ENCODE measurements around the gene CHRDL1.
A peak's percentile ranks its signal among the peaks of the same experiment; 100 is the strongest.
"Not testable (repeated sequence)": the region's sequence is repeated elsewhere in the genome, so short reads cannot be mapped to it uniquely, and the experiment has no call there.

The CHRDL1 gene

DNA sequence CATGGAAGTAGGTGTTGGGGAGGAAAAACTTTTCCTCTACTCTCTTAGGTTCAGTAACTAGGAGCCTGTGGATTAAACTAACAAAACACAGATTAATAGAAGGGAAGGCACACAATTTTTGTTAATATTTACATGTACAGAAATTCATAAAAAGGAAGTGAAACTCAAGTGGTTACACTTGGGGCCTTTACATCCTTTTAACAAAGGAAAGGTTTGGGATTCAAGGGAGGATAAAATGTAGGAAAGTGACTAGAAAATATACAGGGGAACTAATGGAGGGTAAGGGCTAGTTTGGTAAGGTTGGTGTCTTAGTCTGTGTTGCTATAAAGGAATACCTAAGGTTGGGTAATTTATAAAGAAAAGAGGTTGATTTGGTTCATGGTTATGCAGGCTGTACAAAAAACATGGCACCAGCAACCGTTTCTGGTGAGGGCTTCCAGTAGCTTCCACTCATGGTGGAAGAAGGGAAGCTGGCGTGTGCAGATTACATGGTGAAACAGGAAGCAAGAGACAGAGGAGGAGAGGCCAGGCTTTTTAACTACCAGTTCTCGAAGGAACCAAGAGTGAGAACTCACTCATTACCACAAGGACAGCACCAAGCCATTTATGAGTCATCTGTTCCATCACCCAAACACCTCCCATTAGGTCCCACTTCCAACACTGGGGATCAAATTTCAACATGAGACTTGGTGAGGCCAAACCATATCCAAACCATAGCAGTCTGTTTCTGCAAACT is 124.4 kb downstream of the CHRDL1 start:
- Histone ChIP-seq H3K4me3 (ENCODE audit: control insufficient read depth in 1 of 7, extremely low read depth in 1 of 7, insufficient read depth in 4 of 7, low read depth in 2 of 7, low read length in 6 of 7) (no peak overlapping the region), H3K27ac (ENCODE audit: insufficient read depth in 1 of 2, low read depth in 1 of 2, low read length in 2 of 2, poor library complexity in 1 of 2, severe bottlenecking in 2 of 2) (no peak overlapping the region), H3K27me3 (replicated peaks in 2 of 5; ENCODE audit: control insufficient read depth in 4 of 5, insufficient read depth in 5 of 5, low read length in 4 of 5) (no peaks in the 10 kb centered on the region), H3K36me3 (ENCODE audit: control insufficient read depth in 4 of 4, insufficient read depth in 4 of 4, low read length in 3 of 4) (peaks cover 0 to 2% (median 0%) of the 10 kb centered on the region in 4 experiments), H3K4me1 (ENCODE audit: control extremely low read depth in 1 of 4, control insufficient read depth in 4 of 4, insufficient read depth in 4 of 4, low read length in 3 of 4) (no peaks in the 10 kb centered on the region), H3K9me3 (ENCODE audit: control extremely low read depth in 1 of 5, control insufficient read depth in 4 of 5, insufficient read depth in 2 of 5, low read depth in 1 of 5, low read length in 4 of 5) (no peaks in the 10 kb centered on the region)
- POLR2A ChIA-PET, result no interaction called here
- WGBS (ENCODE audit: insufficient coverage), result 83% methylated on average over 1 of the region's 3 CpGs
- CTCF ChIA-PET, result no interaction called here
- peak in 2 of 3 donors; percentile 2 to 15 for DNase-seq

DNA sequence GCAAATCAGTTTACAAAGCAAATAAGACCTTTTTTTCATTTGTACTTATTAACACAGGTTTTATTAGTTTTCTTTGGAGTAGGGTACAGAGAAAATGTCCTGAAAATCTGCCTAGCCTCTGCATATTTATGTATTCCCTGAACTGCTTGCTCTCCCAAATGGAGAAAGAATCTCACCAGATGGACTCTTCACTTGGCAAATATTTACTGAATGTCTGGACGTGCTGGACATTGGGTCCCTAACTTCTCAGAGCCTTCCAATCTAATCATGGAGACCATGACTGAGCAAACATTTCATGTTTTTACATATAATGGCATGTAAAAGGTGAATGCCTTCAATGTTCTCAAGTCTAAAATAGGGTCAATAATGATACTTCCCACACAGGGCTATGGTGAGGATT is 126.0 kb downstream of the CHRDL1 start:
- ChIA-PET CTCF (no interaction called here), POLR2A (no interaction called here)
- WGBS (ENCODE audit: insufficient coverage), result no CpG with 5 or more reads among the region's 1 CpG
- Histone ChIP-seq H3K36me3 (ENCODE audit: control insufficient read depth in 4 of 4, insufficient read depth in 4 of 4, low read length in 3 of 4) (no peaks in the 10 kb centered on the region), H3K27me3 (replicated peaks in 2 of 5; ENCODE audit: control insufficient read depth in 4 of 5, insufficient read depth in 5 of 5, low read length in 4 of 5) (no peaks in the 10 kb centered on the region), H3K27ac (ENCODE audit: insufficient read depth in 1 of 2, low read depth in 1 of 2, low read length in 2 of 2, poor library complexity in 1 of 2, severe bottlenecking in 2 of 2) (no peak overlapping the region), H3K9me3 (ENCODE audit: control extremely low read depth in 1 of 5, control insufficient read depth in 4 of 5, insufficient read depth in 2 of 5, low read depth in 1 of 5, low read length in 4 of 5) (no peaks in the 10 kb centered on the region), H3K4me1 (ENCODE audit: control extremely low read depth in 1 of 4, control insufficient read depth in 4 of 4, insufficient read depth in 4 of 4, low read length in 3 of 4) (no peaks in the 10 kb centered on the region), H3K4me3 (ENCODE audit: control insufficient read depth in 1 of 7, extremely low read depth in 1 of 7, insufficient read depth in 4 of 7, low read depth in 2 of 7, low read length in 6 of 7) (no peak overlapping the region)
- no peak for DNase-seq

DNA sequence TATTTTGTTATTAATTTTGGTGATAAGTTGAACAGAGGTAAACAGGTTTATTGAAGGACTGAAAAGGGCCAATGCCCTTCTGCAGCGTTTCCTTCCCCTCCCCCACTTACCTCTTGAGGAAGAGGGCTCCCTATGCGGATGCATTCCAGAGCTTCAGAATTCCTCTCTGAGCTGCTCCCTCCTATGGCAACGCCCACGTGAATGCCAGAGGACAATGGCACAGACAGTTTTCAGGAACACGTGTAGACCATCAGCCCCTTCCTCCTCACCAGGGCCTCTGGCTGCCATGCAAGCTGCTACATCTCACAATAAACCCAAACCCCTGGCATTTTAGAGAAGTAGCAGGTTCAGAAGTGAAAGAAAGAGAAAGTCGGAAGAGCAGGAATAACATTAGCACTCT is 127.9 kb downstream of the CHRDL1 start:
- H3K27me3 ChIP-seq (replicated peaks in 2 of 5; ENCODE audit: control insufficient read depth in 4 of 5, insufficient read depth in 5 of 5, low read length in 4 of 5), result no peaks in the 10 kb centered on the region
- no peak overlapping the region for H3K27ac ChIP-seq (ENCODE audit: insufficient read depth in 1 of 2, low read depth in 1 of 2, low read length in 2 of 2, poor library complexity in 1 of 2, severe bottlenecking in 2 of 2)
- no peaks in the 10 kb centered on the region for H3K36me3 ChIP-seq (ENCODE audit: control insufficient read depth in 4 of 4, insufficient read depth in 4 of 4, low read length in 3 of 4)
- CTCF ChIA-PET, result no interaction called here
- DNase-seq, result no peak
- WGBS (ENCODE audit: insufficient coverage), result 46% methylated on average over 3 of the region's 6 CpGs
- H3K9me3 ChIP-seq (ENCODE audit: control extremely low read depth in 1 of 5, control insufficient read depth in 4 of 5, insufficient read depth in 2 of 5, low read depth in 1 of 5, low read length in 4 of 5), result no peaks in the 10 kb centered on the region
- no peaks in the 10 kb centered on the region for H3K4me1 ChIP-seq (ENCODE audit: control extremely low read depth in 1 of 4, control insufficient read depth in 4 of 4, insufficient read depth in 4 of 4, low read length in 3 of 4)
- POLR2A ChIA-PET, result no interaction called here
- H3K4me3 ChIP-seq (ENCODE audit: control insufficient read depth in 1 of 7, extremely low read depth in 1 of 7, insufficient read depth in 4 of 7, low read depth in 2 of 7, low read length in 6 of 7), result no peak overlapping the region

DNA sequence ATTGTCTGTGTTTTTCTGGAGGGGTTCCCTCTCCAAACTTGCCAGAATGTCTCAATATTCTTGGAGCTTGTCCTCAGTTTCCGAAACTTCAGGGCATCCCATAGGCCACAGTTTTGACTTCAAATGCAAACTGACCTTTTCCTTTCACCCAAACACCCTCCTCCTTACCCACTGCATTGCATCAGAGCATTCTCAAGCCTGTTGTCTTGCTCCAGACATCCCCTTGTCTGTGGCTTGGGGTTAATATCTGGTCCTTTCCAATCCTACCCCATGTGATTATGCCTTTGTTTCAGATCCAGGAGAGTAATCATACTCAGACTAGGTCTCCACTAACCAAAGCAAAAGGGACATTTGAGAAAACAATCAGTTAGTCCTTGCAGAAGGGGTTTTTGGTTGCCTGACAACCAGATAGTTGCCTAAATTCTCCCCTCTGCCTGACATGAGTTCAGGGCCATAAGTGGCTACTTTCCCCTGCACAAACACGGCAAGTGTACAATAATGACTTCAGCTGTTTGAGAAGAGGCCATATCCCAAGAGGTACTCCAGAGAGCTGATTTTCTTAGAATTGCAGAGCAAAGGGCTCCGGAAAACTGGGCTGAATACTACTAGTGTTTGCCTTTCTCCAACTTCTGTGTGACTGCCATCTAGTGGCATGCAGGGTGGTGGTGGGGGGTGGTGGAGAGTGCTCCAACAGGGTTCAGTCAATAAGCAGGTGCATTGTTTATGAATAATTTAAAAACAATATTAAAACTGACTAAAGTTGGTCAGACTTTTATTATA is 130.2 kb downstream of the CHRDL1 start:
- H3K4me3 ChIP-seq (ENCODE audit: control insufficient read depth in 1 of 7, extremely low read depth in 1 of 7, insufficient read depth in 4 of 7, low read depth in 2 of 7, low read length in 6 of 7), result no peak overlapping the region
- no peaks in the 10 kb centered on the region for H3K9me3 ChIP-seq (ENCODE audit: control extremely low read depth in 1 of 5, control insufficient read depth in 4 of 5, insufficient read depth in 2 of 5, low read depth in 1 of 5, low read length in 4 of 5)
- no peaks in the 10 kb centered on the region for H3K36me3 ChIP-seq (ENCODE audit: control insufficient read depth in 4 of 4, insufficient read depth in 4 of 4, low read length in 3 of 4)
- peak; percentile 2 to 45 (median 31) for DNase-seq
- 48% methylated on average over 2 of the region's 3 CpGs for whole genome bisulfite sequencing (ENCODE audit: insufficient coverage)
- H3K27ac ChIP-seq (ENCODE audit: insufficient read depth in 1 of 2, low read depth in 1 of 2, low read length in 2 of 2, poor library complexity in 1 of 2, severe bottlenecking in 2 of 2), result no peak overlapping the region
- H3K4me1 ChIP-seq (ENCODE audit: control extremely low read depth in 1 of 4, control insufficient read depth in 4 of 4, insufficient read depth in 4 of 4, low read length in 3 of 4), result no peaks in the 10 kb centered on the region
- ChIA-PET CTCF (interaction anchor here (0.6 to 1.3 kb wide), 2 partner anchors 182 to 206 kb away, joined by 3 read pairs; no protein-coding TSS in a partner anchor), POLR2A (no interaction called here)
- H3K27me3 ChIP-seq (replicated peaks in 2 of 5; ENCODE audit: control insufficient read depth in 4 of 5, insufficient read depth in 5 of 5, low read length in 4 of 5), result no peaks in the 10 kb centered on the region

DNA sequence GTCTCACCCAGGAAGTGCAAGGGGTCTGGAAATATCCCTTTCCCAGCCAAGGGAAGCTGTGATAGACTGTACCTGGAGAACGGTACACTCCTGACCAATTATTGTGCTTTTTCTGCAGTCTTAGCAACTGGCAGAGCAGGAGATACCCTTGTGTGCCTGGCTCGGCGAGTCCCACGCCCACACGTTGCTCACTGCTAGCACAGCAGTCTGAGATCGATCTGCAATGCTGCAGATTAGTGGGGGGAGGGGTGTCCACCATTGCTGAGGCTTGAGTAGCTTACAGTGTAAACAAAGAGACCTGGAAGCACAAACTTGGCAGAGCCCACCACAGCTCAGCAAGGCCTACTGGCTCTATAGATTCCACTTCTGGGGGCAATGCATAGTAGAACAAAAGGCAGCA is 138.5 kb downstream of the CHRDL1 start:
- 85% methylated on average over 6 of the region's 6 CpGs for WGBS (ENCODE audit: insufficient coverage)
- peaks cover 0 to 4% (median 0%) of the 10 kb centered on the region in 5 experiments for H3K9me3 ChIP-seq (ENCODE audit: control extremely low read depth in 1 of 5, control insufficient read depth in 4 of 5, insufficient read depth in 2 of 5, low read depth in 1 of 5, low read length in 4 of 5)
- POLR2A ChIA-PET, result no interaction called here
- CTCF ChIA-PET, result no interaction called here
- no peak for DNase-seq
- no peak overlapping the region for H3K4me3 ChIP-seq (ENCODE audit: control insufficient read depth in 1 of 7, extremely low read depth in 1 of 7, insufficient read depth in 4 of 7, low read depth in 2 of 7, low read length in 6 of 7)
- no peaks in the 10 kb centered on the region for H3K4me1 ChIP-seq (ENCODE audit: control extremely low read depth in 1 of 4, control insufficient read depth in 4 of 4, insufficient read depth in 4 of 4, low read length in 3 of 4)
- no peaks in the 10 kb centered on the region for H3K27me3 ChIP-seq (replicated peaks in 2 of 5; ENCODE audit: control insufficient read depth in 4 of 5, insufficient read depth in 5 of 5, low read length in 4 of 5)
- H3K36me3 ChIP-seq (ENCODE audit: control insufficient read depth in 4 of 4, insufficient read depth in 4 of 4, low read length in 3 of 4), result no peaks in the 10 kb centered on the region
- H3K27ac ChIP-seq (ENCODE audit: insufficient read depth in 1 of 2, low read depth in 1 of 2, low read length in 2 of 2, poor library complexity in 1 of 2, severe bottlenecking in 2 of 2), result no peak overlapping the region

DNA sequence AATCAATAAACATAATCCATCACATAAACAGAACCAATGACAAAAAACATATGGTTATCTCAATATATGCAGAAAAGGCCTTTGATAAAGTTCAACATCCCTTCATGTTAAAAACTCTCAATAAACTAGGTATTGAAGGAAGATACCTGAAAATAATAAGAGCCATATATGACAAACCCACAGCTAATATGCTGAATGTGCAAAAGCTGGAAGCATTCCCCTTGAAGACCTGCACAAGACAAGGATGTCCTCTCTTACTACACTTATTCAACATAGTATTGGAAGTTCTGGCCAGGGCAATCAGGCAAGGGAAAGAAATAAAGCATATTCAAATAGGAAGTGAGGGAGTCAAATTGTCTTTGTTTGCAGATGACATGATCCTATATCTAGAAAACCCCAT is 141.3 kb downstream of the CHRDL1 start:
- H3K27me3 ChIP-seq (replicated peaks in 2 of 5; ENCODE audit: control insufficient read depth in 4 of 5, insufficient read depth in 5 of 5, low read length in 4 of 5); H3K27ac ChIP-seq (ENCODE audit: insufficient read depth in 1 of 2, low read depth in 1 of 2, low read length in 2 of 2, poor library complexity in 1 of 2, severe bottlenecking in 2 of 2); H3K4me3 ChIP-seq (ENCODE audit: control insufficient read depth in 1 of 7, extremely low read depth in 1 of 7, insufficient read depth in 4 of 7, low read depth in 2 of 7, low read length in 6 of 7); H3K9me3 ChIP-seq (ENCODE audit: control extremely low read depth in 1 of 5, control insufficient read depth in 4 of 5, insufficient read depth in 2 of 5, low read depth in 1 of 5, low read length in 4 of 5); POLR2A ChIA-PET; H3K36me3 ChIP-seq (ENCODE audit: control insufficient read depth in 4 of 4, insufficient read depth in 4 of 4, low read length in 3 of 4); H3K4me1 ChIP-seq (ENCODE audit: control extremely low read depth in 1 of 4, control insufficient read depth in 4 of 4, insufficient read depth in 4 of 4, low read length in 3 of 4); DNase-seq: not testable (repeated sequence)
- CTCF ChIA-PET, result interaction anchor here (1.9 kb wide), 1 partner anchor 10 kb away, joined by 4 read pairs; no protein-coding TSS in a partner anchor

DNA sequence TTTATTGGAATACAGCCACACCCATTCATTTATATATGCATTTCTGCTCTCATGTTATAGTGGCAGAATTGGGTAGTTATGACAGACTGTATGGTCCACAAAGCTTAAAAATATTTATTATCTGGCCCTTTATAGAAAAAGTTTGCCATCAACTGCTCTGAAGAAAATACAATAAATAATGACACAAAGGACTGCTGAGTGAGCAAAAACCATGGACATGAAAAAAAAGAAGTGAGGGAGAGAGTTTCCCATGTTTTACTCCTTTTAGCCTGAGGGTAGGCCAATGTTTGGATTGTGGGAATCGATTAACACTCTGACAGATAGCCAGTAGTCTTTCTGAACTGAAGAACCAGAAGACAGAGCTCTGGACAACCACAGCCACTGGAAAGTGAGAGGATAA is 149.2 kb downstream of the CHRDL1 start:
- WGBS (ENCODE audit: insufficient coverage), result 75% methylated on average over 1 of the region's 1 CpG
- POLR2A ChIA-PET, result no interaction called here
- H3K27ac ChIP-seq (ENCODE audit: insufficient read depth in 1 of 2, low read depth in 1 of 2, low read length in 2 of 2, poor library complexity in 1 of 2, severe bottlenecking in 2 of 2), result no peak overlapping the region
- CTCF ChIA-PET, result no interaction called here
- H3K27me3 ChIP-seq (replicated peaks in 2 of 5; ENCODE audit: control insufficient read depth in 4 of 5, insufficient read depth in 5 of 5, low read length in 4 of 5), result no peaks in the 10 kb centered on the region
- no peak for DNase-seq
- no peaks in the 10 kb centered on the region for H3K4me1 ChIP-seq (ENCODE audit: control extremely low read depth in 1 of 4, control insufficient read depth in 4 of 4, insufficient read depth in 4 of 4, low read length in 3 of 4)
- H3K4me3 ChIP-seq (ENCODE audit: control insufficient read depth in 1 of 7, extremely low read depth in 1 of 7, insufficient read depth in 4 of 7, low read depth in 2 of 7, low read length in 6 of 7), result no peak overlapping the region
- H3K36me3 ChIP-seq (ENCODE audit: control insufficient read depth in 4 of 4, insufficient read depth in 4 of 4, low read length in 3 of 4), result no peaks in the 10 kb centered on the region
- H3K9me3 ChIP-seq (ENCODE audit: control extremely low read depth in 1 of 5, control insufficient read depth in 4 of 5, insufficient read depth in 2 of 5, low read depth in 1 of 5, low read length in 4 of 5), result peaks cover 0 to 1% (median 0%) of the 10 kb centered on the region in 5 experiments
